ENCODE measurements around the gene MDK. TPM values are rescaled to one million over a fixed set of nuclear protein-coding genes. Genes with fewer than 3 reads are reported as not detected.
"Not testable (repeated sequence)": the region's sequence is repeated elsewhere in the genome, so short reads cannot be mapped to it uniquely, and the experiment has no call there.

MDK gene
- total RNA-seq, 4 donors from 2014 or later: 34.4 to 309 (median 180) TPM

- peaks cover 0 to 16% (median 4%) of the 10 kb centered on the region in 4 donors for H3K36me3 ChIP-seq
- peaks cover 16% of the 10 kb centered on the region for H3K27me3 ChIP-seq
- intact Hi-C loops (cut with DNase I; ENCODE audit: low total_unique reads) (no loop called here), in situ Hi-C loops (cut with MboI; ENCODE audit: low pct_ligation_motif_present in 1 of 4, low pct_unique_long_range_greater_than_20kb in 1 of 4, low sequenced_read_pairs in 3 of 4) (loop anchor here in 2 of 4 donors (25.0 kb wide), 1 partner anchor 158 kb away; no protein-coding TSS in a partner anchor)
- H3K4me3 ChIP-seq: no peak overlapping the region
- 78% methylated on average over 18 of the region's 20 CpGs; no CpG with 5 or more reads in 1 of the 2 donors for WGBS, 2 donors (ENCODE audit: low coverage in 1 of 2)
- no peak for DNase-seq
- no peaks in the 10 kb centered on the region for H3K9me3 ChIP-seq
- H3K27ac ChIP-seq: peak overlapping the region; percentile 66 to 87 (median 79)
- TF ChIP-seq EP300 (IDR thresholded peaks at IDR 0.05; ENCODE audit: low read depth) (no peak), POLR2AphosphoS5 (IDR thresholded peaks at IDR 0.05) (no peak), CTCF (IDR thresholded peaks at IDR 0.05) (no peak), POLR2A (IDR thresholded peaks at IDR 0.05) (no peak)
- peaks cover 9 to 41% (median 32%) of the 10 kb centered on the region in 4 donors for H3K4me1 ChIP-seq
These were observed 2.5 kb upstream of the MDK start for GRCh38 chr11:46378811-46379481.

GRCh38 chr11:46379482-46380293, 1.8 kb upstream of the MDK start:
- Histone ChIP-seq H3K27ac (peak overlapping the region; percentile 66 to 87 (median 79)), H3K36me3 (peaks cover 0 to 12% (median 3%) of the 10 kb centered on the region in 4 donors), H3K4me1 (peaks cover 9 to 47% (median 34%) of the 10 kb centered on the region in 4 donors), H3K27me3 (peaks cover 23% of the 10 kb centered on the region), H3K4me3 (peak overlapping the region in 3 of 4 donors; percentile 55 to 81 (median 61))
- intact Hi-C loops (cut with DNase I; ENCODE audit: low total_unique reads); H3K9me3 ChIP-seq: not testable (repeated sequence)
- in situ Hi-C loops (cut with MboI; ENCODE audit: low pct_ligation_motif_present in 1 of 4, low pct_unique_long_range_greater_than_20kb in 1 of 4, low sequenced_read_pairs in 3 of 4): loop anchor here in 2 of 4 donors (25.0 kb wide), 1 partner anchor 158 kb away; no protein-coding TSS in a partner anchor
- WGBS, 2 donors (ENCODE audit: low coverage in 1 of 2): 65% methylated on average over 5 of the region's 36 CpGs; no CpG with 5 or more reads in 1 of the 2 donors
- peak in 1 of 3 donors; percentile 3 for TF ChIP-seq POLR2AphosphoS5 (IDR thresholded peaks at IDR 0.05)
- TF ChIP-seq POLR2A (IDR thresholded peaks at IDR 0.05): peak; percentile 34
- DNase-seq: peak; percentile 46

GRCh38 chr11:46380340-46381047, 975 bp upstream of the MDK start:
- H3K27ac ChIP-seq: peak overlapping the region; percentile 66 to 87 (median 79)
- peak; percentile 87 for DNase-seq
- peaks cover 0 to 5% (median 0%) of the 10 kb centered on the region in 4 donors for H3K36me3 ChIP-seq
- peaks cover 24% of the 10 kb centered on the region for H3K27me3 ChIP-seq
- intact Hi-C loops (cut with DNase I; ENCODE audit: low total_unique reads) (no loop called here), in situ Hi-C loops (cut with MboI; ENCODE audit: low pct_ligation_motif_present in 1 of 4, low pct_unique_long_range_greater_than_20kb in 1 of 4, low sequenced_read_pairs in 3 of 4) (loop anchor here in 2 of 4 donors (25.0 kb wide), 1 partner anchor 157 kb away; no protein-coding TSS in a partner anchor)
- H3K4me1 ChIP-seq: peaks cover 9 to 47% (median 34%) of the 10 kb centered on the region in 4 donors
- 1% methylated on average over 26 of the region's 45 CpGs; no CpG with 5 or more reads in 1 of the 2 donors for WGBS, 2 donors (ENCODE audit: low coverage in 1 of 2)
- no peaks in the 10 kb centered on the region for H3K9me3 ChIP-seq
- TF ChIP-seq EP300 (IDR thresholded peaks at IDR 0.05; ENCODE audit: low read depth) (no peak), POLR2A (IDR thresholded peaks at IDR 0.05) (peak; percentile 25), CTCF (IDR thresholded peaks at IDR 0.05) (no peak), POLR2AphosphoS5 (IDR thresholded peaks at IDR 0.05) (peak in 2 of 3 donors; percentile 21 to 36)
- peak overlapping the region; percentile 55 to 83 (median 71) for H3K4me3 ChIP-seq

GRCh38 chr11:46381819-46382645, 563 bp downstream of the MDK start:
- Histone ChIP-seq H3K4me1 (peaks cover 9 to 47% (median 34%) of the 10 kb centered on the region in 4 donors), H3K27ac (peak overlapping the region; percentile 66 to 87 (median 79)), H3K4me3 (peak overlapping the region; percentile 55 to 83 (median 71)), H3K36me3 (no peaks in the 10 kb centered on the region), H3K9me3 (no peaks in the 10 kb centered on the region), H3K27me3 (peaks cover 37% of the 10 kb centered on the region)
- WGBS, 2 donors (ENCODE audit: low coverage in 1 of 2): 5% methylated on average over 63 of the region's 66 CpGs; no CpG with 5 or more reads in 1 of the 2 donors
- in situ Hi-C loops (cut with MboI; ENCODE audit: low pct_ligation_motif_present in 1 of 4, low pct_unique_long_range_greater_than_20kb in 1 of 4, low sequenced_read_pairs in 3 of 4) (loop anchor here in 2 of 4 donors (25.0 kb wide), 1 partner anchor 155 kb away; no protein-coding TSS in a partner anchor), intact Hi-C loops (cut with DNase I; ENCODE audit: low total_unique reads) (no loop called here)
- no peak for DNase-seq
- no peak for TF ChIP-seq POLR2AphosphoS5 (IDR thresholded peaks at IDR 0.05)

Measured in transverse colon (tissue), 4 donors.